Fibroblast of mammary gland (primary cell): ENCODE results near the gene GHSR.

Experiments used
- DNase-seq: peaks from one replicate; pipeline ENCODE4 v3.0.0-alpha.2; 2010; ENCODE audit warnings: low read depth
- H3K4me3 ChIP-seq: 2 replicates; pipeline ENCODE4 v1.5.1; 2011; ENCODE audit warnings: low read depth, mild to moderate bottlenecking, low read length, moderate library complexity; ENCODE audit not compliant: control insufficient read depth
- TF ChIP-seq, protein P1 (sequence below): conservative IDR thresholded peaks from 2 replicates; pipeline ENCODE4 v1.5.1; 2011; ENCODE audit warnings: low read depth, low read length, inconsistent platforms; ENCODE audit not compliant: control insufficient read depth, insufficient read depth

GHSR gene

GRCh38 chr3:172456404-172456803, 8.1 kb upstream of the GHSR start:
- DNase-seq, result no peak
- TF ChIP-seq, protein P1, sequence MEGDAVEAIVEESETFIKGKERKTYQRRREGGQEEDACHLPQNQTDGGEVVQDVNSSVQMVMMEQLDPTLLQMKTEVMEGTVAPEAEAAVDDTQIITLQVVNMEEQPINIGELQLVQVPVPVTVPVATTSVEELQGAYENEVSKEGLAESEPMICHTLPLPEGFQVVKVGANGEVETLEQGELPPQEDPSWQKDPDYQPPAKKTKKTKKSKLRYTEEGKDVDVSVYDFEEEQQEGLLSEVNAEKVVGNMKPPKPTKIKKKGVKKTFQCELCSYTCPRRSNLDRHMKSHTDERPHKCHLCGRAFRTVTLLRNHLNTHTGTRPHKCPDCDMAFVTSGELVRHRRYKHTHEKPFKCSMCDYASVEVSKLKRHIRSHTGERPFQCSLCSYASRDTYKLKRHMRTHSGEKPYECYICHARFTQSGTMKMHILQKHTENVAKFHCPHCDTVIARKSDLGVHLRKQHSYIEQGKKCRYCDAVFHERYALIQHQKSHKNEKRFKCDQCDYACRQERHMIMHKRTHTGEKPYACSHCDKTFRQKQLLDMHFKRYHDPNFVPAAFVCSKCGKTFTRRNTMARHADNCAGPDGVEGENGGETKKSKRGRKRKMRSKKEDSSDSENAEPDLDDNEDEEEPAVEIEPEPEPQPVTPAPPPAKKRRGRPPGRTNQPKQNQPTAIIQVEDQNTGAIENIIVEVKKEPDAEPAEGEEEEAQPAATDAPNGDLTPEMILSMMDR, result no peak
- no peak overlapping the region for H3K4me3 ChIP-seq

GRCh38 chr3:172454180-172454579, 5.9 kb upstream of the GHSR start:
- DNase-seq, result peak; percentile 17
- H3K4me3 ChIP-seq, result no peak overlapping the region
- TF ChIP-seq, protein P1, result no peak

DNA sequence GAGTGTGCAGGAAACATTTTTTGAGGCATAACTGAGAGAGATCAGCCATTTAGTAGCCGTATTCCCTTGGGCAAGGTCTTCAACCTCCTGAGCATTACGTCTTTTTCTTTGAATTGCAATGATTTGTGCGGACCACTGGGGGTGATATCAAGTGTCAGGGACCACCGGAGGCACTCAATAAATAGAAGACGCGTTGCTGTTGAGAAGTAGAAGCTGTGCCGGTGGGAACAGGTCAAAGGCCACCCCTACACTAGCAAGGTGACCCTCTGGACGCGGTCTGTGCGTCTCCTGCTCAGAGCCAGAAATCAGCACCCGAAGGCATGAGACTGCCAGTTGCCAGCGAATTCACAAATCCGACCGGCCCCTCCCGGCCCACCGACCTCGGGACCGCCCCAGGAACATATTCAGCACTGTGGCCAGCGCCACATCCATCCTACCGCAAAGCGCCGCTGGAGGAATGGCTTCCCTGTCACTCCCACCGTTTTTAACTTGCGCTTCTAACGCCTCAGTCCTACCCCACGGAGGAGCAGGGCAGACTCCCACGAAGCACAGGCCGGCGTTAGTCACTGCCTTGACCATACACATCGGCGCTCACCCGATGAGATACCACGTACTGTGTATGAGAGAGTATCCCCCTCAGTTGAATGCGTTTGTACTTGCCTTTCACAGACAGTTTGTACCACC, 1.4 kb upstream of the GHSR start:
- peak; percentile 27 for DNase-seq
- TF ChIP-seq, protein P1, result no peak
- no peak overlapping the region for H3K4me3 ChIP-seq

GRCh38 chr3:172448661-172449465, 607 bp upstream of the GHSR start:
- no peak overlapping the region for H3K4me3 ChIP-seq
- no peak for DNase-seq
- TF ChIP-seq, protein P1, result no peak

- H3K4me3 ChIP-seq, result no peak overlapping the region
- TF ChIP-seq, protein P1, result no peak
- DNase-seq, result no peak
These were observed 2.1 kb downstream of the GHSR start for GRCh38 chr3:172446198-172446597.

DNA sequence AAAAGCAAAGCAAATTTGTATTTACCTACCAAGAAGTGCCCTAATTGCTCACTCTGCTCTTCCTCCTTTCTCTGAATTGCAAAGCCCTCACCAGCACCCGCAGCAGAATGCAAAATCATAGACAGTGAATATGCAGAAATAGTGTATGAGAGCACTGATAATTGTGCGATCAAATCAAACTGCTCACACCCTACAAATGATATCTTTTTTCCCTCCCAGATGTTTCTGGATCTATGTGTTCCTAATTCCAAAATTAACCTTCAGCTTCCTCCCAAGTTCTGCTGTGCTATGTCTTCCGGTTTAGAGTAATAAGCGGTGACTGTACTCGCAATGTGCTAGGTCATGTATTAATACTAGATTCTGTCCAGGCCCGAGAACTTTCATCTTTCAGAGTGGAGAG, 3.4 kb downstream of the GHSR start:
- TF ChIP-seq, protein P1, result no peak
- DNase-seq, result no peak
- H3K4me3 ChIP-seq, result no peak overlapping the region
